ENCODE measurements around the gene DUSP8.
"Not testable (repeated sequence)": the region's sequence is repeated elsewhere in the genome, so short reads cannot be mapped to it uniquely, and the experiment has no call there.

Gene DUSP8

DNA sequence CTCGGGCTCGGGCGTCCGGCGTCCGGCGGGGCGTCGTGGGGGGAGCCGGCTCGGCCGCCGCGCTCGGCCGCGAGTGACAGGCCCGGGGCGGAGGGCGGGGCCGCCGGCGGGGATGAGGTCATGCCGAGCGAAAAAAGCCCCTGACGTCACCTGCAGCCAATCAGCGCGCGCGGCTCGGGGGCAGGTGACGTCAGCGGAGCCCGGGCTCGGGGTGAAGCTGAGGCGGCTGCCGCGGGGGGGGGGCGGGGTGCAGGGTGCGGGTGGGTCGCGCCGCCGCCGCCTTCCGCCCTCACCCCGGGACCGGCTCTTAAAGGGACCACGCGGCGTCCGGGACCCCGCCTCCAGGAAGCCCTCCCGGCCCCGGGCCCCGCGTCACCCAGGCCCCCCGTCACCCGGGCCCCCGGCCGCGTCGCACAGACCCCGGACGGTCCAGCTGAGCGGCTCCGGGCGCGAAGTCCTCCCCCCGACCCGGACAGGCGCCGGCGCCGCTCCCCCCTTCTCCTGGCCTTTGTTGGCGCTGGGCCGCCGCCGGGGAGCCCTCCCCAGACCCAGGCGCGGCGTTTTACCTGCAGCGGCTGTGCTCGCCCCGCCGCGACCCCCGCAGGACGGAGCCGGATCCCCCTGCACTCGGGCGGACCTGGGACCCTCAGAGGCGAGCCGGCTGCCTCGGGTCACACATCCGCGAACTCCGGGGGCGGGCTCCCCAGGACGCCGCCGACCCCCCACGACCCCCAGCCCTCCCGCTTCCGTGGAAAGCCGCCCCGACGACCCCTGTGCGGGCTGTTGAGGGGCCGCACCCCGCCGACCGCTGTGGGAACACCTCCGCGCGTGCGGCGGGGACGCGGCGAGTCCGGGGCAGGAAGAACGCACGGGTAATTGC, at the start of gene DUSP8:
DUSP8 (minus strand) TSS at position 75 of the 880 bp plus-strand sequence. CDS start 6,445 bp downstream, outside the sequence.
- DNase-seq = no peak

DNA sequence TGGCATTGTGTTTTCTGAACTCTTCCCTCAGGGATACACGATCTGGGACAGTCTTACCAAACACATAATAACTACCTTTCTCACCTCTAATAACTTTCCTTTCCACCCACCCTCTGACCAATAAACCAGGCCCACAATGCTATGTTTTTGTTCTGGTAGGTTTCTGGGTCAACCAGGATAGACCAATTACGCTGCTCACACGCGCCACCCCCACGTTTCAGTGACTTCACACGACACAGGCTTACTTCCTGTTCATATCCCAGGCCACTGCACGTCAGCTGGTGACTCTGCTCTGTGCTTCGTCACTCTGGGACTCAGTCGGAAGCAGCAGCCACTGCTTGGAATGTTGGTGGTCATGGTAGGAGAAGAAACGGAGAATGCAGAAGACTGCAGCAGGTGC, 47.4 kb upstream of the DUSP8 start:
- no peak for DNase-seq

DNA sequence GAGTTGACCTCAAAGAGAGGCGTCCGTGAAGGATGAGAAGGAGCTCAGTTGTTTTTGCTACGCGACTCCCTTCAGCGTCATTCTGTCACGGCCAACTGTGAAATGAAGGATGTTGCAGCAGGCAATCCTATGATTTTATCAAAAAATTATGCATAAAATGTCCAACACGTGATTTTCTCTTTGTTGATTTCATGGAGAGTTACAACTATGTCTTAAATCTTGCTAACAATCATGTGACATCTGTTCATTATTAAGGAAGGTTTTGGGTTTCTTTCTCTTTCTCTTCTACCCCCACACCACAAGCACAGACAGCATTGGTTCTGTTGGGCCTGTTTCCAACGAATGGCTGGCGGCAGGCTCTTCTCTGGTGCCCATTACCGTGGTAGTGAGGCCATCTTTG, 46.2 kb upstream of the DUSP8 start:
- no peak for DNase-seq

GRCh38 chr11:1608363-1608762, 36.3 kb upstream of the DUSP8 start, which contains the start of gene KRTAP5-3:
KRTAP5-3 (minus strand) TSS chr11:1608463; CDS start chr11:1608385, 78 bp downstream.
- DNase-seq = no peak

DNA sequence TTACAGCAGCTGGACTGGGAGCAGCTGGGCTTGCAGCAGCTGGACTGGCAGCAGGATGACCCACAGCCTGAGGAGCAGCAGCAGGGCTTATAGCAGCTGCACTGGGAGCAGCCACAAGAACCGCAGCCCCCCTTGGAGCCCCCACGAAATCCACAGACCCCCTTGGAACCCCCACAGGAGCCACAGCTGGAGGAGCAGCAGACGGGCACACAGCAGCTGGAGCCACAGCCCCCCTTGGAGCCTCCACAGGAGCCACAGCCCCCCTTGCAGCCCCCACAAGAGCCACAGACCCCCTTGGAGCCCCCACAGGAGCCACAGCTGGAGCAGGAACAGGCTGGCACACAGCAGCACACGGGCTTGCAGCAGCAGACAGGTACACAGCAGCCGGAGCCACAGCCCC, 35.8 kb upstream of the DUSP8 start:
- DNase-seq = not testable (repeated sequence)

DNA sequence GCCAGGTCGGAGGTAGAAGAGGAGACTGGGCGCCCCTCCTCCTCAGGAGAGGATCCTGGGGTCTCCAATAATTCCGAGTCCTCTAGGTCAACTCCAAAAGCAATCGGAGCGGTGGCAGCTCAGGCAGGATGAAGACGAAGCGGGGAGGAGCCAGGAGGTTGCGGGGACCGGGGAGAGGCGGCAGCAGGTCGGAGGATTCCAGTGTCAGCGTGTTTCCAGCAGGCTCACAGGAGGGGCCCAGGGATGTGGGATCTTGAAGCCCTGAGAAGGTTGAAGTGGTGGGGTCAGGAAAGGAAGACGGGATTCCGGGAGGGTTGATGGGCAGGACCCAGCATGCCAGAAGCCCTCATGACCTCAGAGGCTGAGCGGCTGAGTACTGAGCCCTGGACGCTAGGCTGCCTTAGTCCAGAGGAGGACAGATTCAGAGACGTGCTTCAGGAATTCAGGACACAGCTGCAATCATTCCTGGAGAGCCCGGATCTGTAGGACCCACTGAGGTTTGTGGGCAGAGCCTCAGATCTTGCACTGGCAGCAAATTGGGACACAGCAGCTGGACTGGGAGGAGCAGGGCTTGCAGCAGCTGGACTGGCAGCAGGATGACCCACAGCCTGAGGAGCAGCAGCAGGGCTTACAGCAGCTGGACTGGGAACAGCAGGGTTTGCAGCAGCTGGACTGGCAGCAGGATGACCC, 35.2 kb upstream of the DUSP8 start:
- DNase-seq = not testable (repeated sequence)

DNA sequence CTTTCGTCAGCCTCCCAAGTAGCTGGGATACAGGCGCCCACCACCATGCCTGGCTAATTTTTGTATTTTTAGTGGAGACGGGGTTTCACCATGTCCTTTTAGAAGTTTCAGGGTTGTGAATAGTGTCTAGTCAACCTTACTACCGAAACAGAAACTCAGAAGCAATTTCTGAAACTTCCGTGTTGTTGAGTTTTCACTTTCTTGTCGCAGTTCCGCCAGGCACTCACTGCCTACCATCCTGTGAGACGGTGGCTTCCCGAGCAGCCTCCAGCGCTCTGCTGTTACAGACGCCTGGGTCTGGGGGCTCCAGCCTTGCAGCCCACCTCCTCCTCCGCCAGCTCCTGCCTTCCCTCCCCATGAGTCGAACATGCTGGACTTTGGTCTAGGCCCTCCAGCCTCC, 33.9 kb upstream of the DUSP8 start:
- not testable (repeated sequence) for DNase-seq

- DNase-seq = no peak
Observed at GRCh38 chr11:1604711-1605110, 32.6 kb upstream of the DUSP8 start.

GRCh38 chr11:1604181-1604580, 32.1 kb upstream of the DUSP8 start:
- DNase-seq = no peak

- DNase-seq = no peak
Observed at GRCh38 chr11:1603629-1604028, 31.6 kb upstream of the DUSP8 start.

GRCh38 chr11:1601663-1602062, 29.6 kb upstream of the DUSP8 start:
- not testable (repeated sequence) for DNase-seq

GRCh38 chr11:1600626-1601025, 28.6 kb upstream of the DUSP8 start:
- DNase-seq = no peak

- DNase-seq = no peak
Observed at GRCh38 chr11:1598816-1599215, 26.7 kb upstream of the DUSP8 start.

- DNase-seq = not testable (repeated sequence)
Observed at GRCh38 chr11:1598406-1598805, 26.3 kb upstream of the DUSP8 start.

GRCh38 chr11:1597994-1598380, 25.9 kb upstream of the DUSP8 start, which contains the start of gene KRTAP5-2:
KRTAP5-2 (minus strand) TSS chr11:1598294; CDS start chr11:1598250, 44 bp downstream.
- no peak for DNase-seq

GRCh38 chr11:1597331-1597993, 25.4 kb upstream of the DUSP8 start:
- no peak for DNase-seq

DNA sequence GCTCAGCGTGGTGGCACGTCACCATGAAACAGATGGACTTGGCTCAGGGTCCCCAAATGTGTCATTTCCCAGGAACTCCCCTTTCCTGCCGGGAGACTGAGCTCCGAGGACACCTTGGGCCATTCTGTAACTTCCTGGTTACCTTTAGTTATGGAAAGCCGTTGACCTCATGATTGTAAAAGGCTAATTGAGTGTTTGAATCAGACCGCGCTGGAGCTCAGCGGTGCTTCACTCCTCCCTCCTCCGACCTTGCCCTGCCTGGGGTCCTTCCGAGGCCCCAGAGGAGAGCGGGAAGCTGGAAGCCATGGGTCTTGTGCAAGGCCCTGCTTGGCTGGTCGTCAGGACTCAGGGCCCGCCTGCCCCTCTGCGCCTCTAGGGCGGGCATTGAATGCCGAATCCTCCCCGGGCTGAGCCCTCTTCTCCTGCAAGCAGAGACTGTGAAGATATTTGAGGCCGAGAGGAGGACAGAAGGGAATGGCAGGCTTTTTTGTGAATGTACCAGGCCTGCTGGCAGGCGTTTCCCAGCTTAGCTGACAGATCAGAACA, 24.6 kb upstream of the DUSP8 start:
- not testable (repeated sequence) for DNase-seq

- DNase-seq = not testable (repeated sequence)
Observed at GRCh38 chr11:1595994-1596575, 24.0 kb upstream of the DUSP8 start.

GRCh38 chr11:1592628-1593027, 20.6 kb upstream of the DUSP8 start:
- no peak for DNase-seq

DNA sequence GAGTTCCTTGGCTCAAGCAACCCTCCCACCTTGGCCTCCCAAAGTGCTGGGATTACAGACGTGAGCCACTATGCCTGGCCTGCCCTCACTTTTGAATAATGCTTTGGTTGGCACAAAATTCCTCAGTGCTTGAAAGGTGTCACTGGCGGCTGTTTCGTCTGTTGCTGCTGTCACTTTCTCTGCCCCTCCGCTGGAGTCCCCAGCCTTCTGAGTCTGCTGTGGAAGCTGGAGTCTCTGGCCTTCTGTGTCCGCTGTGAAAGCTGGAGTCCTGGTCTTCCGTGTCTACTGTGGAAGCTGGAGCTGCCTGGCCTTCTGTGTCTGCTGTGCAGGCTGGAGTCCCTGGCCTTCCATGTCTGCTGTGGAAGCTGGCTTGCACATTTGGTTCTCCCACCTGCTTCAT, 17.9 kb upstream of the DUSP8 start:
- DNase-seq = no peak

DNA sequence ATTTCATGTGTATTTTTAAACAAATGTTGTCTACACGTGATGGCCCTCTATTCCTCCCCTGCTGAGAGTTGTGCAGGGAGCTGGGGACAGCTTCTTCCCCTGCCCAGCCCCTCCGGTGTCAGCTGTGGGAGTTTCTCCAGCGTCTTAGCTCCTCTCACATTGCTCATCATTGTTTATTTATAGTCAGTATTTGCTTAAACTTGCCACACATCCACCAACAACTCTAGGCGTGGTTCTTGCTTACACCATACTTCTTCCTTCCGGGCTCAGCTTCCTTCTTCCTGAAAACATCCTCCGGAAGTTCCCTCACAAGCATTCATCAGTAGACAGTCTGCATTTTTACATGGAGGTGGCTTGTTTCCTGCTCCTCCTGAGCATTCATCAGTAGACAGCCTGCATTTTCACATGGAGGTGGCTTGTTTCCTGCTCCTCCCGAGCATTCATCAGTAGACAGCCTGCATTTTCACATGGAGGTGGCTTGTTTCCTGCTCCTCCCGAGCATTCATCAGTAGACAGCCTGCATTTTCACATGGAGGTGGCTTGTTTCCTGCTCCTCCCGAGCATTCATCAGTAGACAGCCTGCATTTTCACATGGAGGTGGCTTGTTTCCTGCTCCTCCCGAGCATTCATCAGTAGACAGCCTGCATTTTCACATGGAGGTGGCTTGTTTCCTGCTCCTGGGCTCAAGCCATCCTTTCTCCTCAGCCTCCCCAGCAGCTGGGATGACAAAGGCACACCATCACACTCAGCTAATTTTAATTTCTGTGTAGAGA, 17.3 kb upstream of the DUSP8 start:
- not testable (repeated sequence) for DNase-seq

DNA sequence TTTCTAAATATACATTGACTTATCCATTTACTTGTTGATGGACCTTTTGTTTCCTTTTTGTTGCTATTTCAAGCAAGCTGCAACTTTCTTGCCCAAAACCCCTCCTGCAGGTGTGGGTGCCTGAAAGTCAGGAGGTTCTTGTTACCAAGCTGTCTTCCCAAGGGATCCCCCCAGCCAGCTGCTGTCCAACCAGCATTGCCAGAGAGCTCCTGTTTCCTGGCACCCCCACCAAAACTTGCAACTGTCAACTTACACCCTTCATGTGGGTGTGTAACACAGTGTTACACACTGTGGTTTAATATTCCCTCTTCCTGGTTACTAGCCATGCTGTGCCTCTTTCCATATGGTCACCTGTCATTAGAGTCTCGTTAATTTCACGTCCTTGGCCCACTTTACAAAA, 14.6 kb upstream of the DUSP8 start:
- no peak for DNase-seq

Measured in SHP77 (cell line).